CD4-positive, alpha-beta T cell treated with Interleukin-6 for 4 hours (primary cell): Measurements from ENCODE around the gene UBASH3A.

ENCODE experiments used
- DNase-seq: peaks from one replicate; pipeline ENCODE4 v3.0.0-alpha.2; 2020; ENCODE audit warnings: mixed read lengths

Gene UBASH3A

GRCh38 chr21:42432695-42433094 lies 29.0 kb downstream of the UBASH3A start:
- no peak for DNase-seq

GRCh38 chr21:42433946-42434551 lies 30.3 kb downstream of the UBASH3A start:
- peak; percentile 1 for DNase-seq

DNA sequence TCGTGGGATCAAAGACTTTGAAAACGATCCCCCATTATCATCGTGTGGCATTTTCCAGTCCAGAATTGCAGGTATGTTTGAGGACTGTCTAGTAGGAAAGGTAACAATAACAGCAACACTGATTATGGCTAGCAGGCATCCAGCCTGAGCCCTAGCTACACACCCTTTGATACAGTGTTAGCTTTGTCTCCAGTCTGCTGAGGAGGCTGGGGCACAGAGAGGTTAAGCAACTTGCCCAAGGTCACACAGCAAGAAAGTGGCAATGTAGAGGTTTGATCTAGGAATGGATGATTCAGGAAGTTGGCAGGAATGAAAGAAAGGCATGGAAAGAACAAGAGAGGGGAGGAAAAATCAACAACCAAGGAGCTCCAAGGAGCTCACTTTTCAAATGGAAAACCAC lies 31.2 kb downstream of the UBASH3A start:
- peak; percentile 0 for DNase-seq

- peak; percentile 0 for DNase-seq
Measured at GRCh38 chr21:42435401-42435800, 31.7 kb downstream of the UBASH3A start.

- DNase-seq, result no peak
Measured at GRCh38 chr21:42435833-42436232, 32.1 kb downstream of the UBASH3A start.

- DNase-seq, result no peak
Measured at GRCh38 chr21:42436914-42437313, 33.2 kb downstream of the UBASH3A start.

GRCh38 chr21:42437786-42438185 lies 34.1 kb downstream of the UBASH3A start:
- DNase-seq, result no peak

DNA sequence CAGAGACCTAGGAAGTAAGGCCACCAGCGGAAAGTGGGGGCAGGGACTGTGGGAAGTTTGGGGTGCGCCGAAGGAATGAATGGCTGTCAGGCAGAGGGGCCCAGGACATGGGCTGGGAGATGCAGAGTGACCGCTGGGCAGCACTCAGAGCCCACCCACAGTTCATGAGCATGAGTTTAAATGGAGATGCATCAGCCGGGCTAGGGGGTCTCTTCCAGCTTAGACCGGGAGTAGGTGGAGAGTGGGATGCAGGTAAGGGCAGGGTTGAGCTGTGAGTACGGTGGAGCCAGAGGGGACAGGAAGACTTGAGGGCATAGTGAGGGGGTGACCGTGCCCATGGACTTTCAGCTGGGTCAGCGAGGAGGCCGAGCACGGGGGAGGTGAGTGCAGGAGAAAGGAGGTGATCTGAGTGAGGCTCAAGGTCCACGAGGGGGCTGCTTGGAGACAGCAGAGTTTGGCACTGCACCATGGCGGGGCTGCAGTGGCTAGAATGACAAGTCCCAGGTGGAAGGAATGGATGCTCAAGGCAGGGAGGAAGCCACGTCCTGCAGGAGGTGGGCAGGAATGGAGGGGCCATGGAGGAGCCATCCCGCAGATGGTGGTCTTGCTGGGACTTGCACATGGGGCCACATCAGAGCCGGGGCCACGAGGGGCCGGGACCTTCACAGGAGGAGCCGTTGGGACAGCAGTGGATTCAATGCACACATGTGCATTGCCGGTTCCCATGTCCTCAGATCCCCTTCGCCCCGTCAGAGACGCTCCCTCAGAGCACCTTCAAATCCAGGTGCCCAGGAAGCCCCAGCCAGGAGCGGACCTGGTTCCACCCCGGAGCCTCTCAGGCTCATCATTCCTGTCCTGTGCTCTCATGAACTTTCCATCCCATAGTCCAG lies 34.9 kb downstream of the UBASH3A start:
- no peak for DNase-seq

DNA sequence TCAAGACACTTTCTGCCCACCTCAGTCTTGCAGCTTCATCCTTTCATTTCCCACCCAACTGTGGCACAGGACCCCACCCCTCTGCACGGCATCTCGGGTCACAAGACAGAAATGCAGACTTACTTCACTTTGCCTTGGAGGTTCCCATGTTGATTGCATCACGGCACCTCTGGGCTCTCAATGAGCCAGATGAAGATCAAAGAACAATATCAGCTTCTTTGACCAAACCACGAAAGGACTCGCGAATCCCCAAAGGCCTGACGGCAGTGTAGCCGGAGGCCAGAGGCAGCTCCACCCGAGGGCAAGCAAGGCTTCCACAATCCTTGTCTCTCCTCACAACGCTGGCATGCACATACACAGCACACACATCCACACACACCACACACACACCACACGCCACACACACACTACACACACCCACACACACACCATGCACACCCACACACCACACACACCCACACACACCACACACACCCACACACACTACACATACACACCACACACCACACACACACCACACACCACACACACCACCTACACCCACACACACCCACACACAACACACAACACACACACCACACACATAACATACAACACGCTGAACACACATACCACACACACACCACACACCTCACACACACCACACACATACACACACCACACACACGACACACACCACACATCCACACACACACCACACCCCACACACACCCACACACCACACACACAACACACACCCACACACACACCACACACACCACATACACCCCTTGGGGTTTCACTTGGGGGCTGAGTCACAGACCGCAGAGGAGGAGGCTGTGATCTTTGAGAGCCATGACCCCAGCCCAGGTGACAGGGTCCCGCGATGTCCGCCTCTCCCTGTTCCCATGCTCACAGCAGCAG lies 35.8 kb downstream of the UBASH3A start:
- DNase-seq, result peak; percentile 28

DNA sequence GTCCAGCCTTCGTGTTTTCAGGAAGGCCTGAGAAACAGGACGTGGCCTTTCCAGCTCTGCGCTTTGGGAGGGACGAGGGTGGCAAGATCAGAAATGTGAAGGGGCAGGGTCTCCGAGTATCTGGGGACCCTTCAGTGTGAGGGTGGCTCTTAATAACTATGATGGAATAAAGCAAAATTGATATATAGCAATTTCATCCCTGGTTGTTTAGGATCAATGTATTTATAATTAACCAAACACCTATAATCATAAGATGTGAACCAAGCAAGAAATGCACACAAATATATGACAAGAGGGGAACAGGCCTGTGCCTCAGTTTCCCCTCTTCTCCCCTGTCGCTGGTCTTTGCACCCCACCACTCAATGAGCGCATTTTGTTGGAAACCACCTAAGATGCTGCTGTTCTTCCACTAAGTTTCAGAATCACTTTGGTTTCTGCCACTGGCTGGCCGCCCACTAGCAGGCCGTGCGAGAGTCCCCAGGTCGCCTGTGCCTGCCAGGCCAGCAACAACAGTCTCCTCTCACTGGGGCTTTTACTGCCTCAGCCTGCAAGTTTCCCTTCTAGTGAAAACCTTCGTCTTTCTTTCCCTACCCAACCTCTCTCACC lies 36.6 kb downstream of the UBASH3A start:
- no peak for DNase-seq

DNA sequence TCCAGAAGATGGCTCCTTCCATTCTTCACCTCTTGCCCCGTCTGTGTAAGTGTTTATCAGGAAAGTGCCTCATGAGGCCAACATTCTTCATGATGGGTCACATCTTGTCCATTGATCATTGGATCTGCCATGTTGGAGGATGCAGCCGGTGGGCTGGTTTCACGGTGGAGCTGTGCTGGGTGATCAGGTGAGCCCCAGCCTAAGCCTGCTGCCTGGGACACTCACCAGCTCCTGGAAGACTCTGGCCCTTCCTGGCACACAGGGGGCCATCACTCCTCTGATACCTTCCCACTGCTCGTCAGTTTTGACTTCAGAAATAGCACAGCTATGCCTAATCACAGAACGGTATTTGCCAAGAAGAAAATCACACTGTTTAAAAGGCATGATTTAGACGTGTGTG lies 38.3 kb downstream of the UBASH3A start:
- no peak for DNase-seq

DNA sequence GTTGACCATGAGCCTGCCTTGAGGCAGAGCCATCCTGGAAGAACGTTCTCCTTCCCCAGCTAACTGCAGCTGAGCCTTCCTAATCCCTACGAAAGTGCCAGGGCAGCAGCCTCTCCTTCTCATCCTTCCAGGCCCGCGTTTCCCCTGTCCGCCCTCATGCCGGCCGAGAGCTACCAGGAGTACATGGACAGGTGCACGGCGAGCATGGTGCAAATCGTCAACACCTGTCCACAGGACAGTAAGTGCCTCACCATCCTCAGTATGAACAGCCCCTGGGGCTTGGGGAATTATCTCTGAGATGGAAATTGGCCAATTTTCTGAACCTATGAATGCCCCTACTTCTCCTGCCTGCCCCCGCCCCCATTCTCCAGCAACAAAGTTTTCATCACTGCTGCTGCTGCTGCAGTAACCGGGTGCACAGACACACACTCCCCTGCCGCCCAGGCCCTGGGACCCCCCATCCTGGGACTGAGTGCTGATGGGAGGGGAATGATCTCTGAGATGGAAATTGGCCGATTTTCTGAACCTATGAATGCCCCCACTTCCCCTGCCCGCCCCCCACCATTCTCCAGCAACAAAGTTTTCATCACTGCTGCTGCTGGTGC lies 39.6 kb downstream of the UBASH3A start:
- no peak for DNase-seq

DNA sequence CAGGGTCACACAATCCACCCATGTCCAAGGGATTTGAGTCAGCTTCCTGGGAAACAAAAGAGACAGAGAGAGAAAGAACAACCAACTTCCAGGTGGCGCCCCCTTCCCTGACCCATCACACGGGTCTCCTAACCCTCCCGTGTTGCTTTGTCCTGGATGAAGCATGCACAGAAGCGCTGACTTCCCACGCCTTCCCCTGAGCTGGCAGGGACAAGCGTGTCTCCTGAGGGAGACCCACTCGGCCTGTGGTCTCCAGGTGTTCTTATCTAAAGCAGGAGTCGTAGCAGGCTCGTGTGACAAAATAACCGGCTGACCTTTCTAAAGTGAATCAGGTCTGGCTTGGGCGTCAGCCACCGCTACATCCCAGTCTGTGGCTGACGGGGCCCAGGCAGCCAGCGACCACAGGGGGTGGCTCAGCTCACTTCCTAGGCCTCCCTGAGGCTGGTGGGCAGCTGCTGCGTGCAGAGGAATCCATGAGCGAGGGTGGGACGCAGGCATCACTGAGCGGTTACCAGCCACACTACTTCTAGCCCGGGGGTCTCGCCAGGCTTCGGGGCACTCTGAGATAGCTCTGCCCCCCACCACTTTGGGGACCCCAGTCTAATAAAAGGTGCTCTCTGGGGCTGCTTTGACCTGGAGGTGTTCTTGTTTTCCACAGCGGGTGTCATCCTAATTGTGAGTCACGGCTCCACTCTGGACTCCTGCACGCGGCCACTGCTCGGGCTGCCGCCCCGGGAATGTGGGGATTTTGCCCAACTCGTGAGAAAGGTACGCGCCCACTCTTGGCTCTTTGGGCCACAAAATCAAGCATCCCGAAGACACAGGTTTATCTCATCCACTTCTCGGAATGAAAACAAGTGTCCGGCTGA lies 40.4 kb downstream of the UBASH3A start:
- DNase-seq, result no peak

GRCh38 chr21:42444745-42445059 lies 41.0 kb downstream of the UBASH3A start:
- DNase-seq, result no peak

DNA sequence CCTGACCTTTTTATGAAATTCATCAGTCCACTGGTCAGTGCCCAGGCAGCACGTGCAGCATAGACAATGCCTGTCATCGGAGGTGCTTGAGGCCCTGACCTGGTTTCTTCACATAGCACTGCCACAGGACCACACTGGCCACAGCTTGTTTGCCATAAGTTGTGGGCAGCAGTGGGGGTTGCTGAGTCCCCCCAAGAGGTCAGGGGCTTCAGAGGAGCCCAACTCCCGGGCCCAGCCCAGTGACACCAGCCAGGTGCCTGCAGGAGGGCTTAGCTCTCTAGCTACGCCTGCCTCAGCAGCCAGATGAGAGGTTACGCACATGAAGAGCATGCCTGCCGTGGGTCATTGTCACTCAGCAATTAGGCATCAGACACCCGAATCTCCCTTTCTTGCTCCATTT lies 41.6 kb downstream of the UBASH3A start:
- DNase-seq, result no peak

GRCh38 chr21:42446531-42446930 lies 42.8 kb downstream of the UBASH3A start:
- no peak for DNase-seq

DNA sequence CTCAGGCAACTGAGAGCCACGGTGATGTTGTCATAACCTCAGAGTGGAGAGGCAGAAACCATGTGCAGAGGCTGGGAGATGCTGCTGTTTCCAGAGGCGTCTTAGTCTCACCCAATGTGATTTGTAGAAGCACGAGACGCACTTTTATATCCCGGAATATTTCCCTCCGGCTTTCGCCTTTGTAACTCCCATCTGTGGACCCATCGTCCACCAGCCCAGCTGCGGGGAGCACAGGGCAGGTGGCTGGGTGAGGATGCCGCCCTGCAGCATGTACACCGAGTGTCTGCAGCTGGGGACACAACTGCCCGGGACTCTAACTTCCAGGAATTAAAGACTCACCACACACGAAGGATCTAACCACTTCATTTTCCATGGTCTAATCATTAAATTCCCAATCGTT lies 43.5 kb downstream of the UBASH3A start:
- DNase-seq, result no peak

DNA sequence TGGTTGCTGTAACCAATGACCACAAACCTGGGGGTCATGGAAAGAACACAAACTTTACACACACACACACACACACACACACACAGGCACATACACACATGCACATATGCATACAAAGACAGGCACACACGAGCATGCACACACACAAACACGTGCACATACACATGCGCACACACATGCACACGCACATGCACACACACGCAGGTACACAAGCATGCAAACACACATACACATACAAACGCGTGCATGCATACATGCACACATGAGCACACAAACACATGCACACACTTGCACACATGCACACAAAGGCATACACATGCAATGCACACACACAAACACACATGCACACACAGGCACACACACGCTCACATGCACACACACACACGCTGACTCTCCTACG lies 44.0 kb downstream of the UBASH3A start:
- no peak for DNase-seq

- no peak for DNase-seq
Measured at GRCh38 chr21:42448686-42449085, 45.0 kb downstream of the UBASH3A start.

DNA sequence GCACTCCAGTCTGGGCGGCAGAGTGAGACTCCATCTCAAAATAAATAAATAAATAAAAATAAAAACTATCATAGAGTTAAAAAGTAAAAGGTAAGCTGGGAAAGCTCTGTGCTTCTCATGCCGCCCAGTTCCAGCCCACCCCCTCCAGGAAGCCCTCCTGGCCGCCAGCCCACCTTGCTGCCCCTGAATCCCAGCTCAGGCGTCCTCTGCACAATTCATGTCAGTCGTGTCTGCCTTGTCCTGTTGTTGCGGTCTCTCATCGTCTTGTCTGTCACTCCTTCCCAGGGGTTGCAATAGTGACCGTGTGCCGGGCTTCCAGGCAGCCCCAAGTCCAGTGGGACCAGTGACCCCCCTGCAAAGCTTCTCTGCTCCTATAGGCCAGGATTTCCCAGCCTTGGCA lies 48.2 kb downstream of the UBASH3A start:
- no peak for DNase-seq

GRCh38 chr21:42452401-42453223 lies 48.9 kb downstream of the UBASH3A start:
- no peak for DNase-seq
